Peyer's patch (tissue), 4 donors: ENCODE measurements around the gene NANOS2. TPM values are rescaled to one million over a fixed set of nuclear protein-coding genes. Genes with fewer than 3 reads are reported as not detected.

Source experiments
- DNase-seq, 3 donors: peaks; one replicate each; pipeline ENCODE4 v3.0.0-alpha.2; 2017 to 2019
- H3K27ac ChIP-seq, 4 donors: fragments of 200-600 bp; sonication (generic); one replicate each; pipeline ENCODE4 v1.5.1; 2016 to 2019
- H3K27me3 ChIP-seq, 2 donors: fragments of 200-600 bp; sonication (generic); one replicate each; pipeline ENCODE4 v1.5.1; 2019
- H3K36me3 ChIP-seq, 3 donors: fragments of 200-600 bp; sonication (generic); one replicate each; pipeline ENCODE4 v1.5.1; 2016 to 2019
- H3K4me1 ChIP-seq, 4 donors: fragments of 200-600 bp; sonication (generic); one replicate each; pipeline ENCODE4 v1.5.1; 2016 to 2019
- H3K4me3 ChIP-seq, 4 donors: fragments of 200-600 bp; sonication (generic); 1 replicate in 3 of 4; 2 replicates in 1 of 4; pipeline ENCODE4 v1.5.1; 2016 to 2019; ENCODE audit warnings: mild to moderate bottlenecking in 1 of 4
- H3K9me3 ChIP-seq, 4 donors: fragments of 200-600 bp; sonication (generic); one replicate each; pipeline ENCODE4 v1.5.1; 2016 to 2019; ENCODE audit warnings: mild to moderate bottlenecking in 1 of 4
- POLR2A ChIP-seq, 2 donors: fragments of 450-650 bp; IDR thresholded peaks; one replicate each; pipeline ENCODE4 v1.5.1; 2017; ENCODE audit warnings: antibody characterized with exemption in 2 of 2, mild to moderate bottlenecking in 2 of 2, moderate library complexity in 2 of 2
- total RNA-seq, 4 donors: library from RNA; depleted of rRNA; stranded (reverse); fragments of >200 nt; gene quantifications; one replicate each; pipeline ENCODE4 v1.1.0, GENCODE V29; 2016
- TF ChIP-seq, protein P1 (sequence below), 6 experiments: fragments of 450-650 bp in 4 of 6; fragments of 200-600 bp in 2 of 6; sonication (generic) in 1 of 6; IDR thresholded peaks; one replicate each; pipeline ENCODE4 v1.5.1; 2017 to 2019; ENCODE audit warnings: antibody characterized with exemption in 6 of 6, mild to moderate bottlenecking in 3 of 6, moderate library complexity in 1 of 6

The NANOS2 gene
- total RNA-seq, 4 donors from 2014 or later: not detected

DNA sequence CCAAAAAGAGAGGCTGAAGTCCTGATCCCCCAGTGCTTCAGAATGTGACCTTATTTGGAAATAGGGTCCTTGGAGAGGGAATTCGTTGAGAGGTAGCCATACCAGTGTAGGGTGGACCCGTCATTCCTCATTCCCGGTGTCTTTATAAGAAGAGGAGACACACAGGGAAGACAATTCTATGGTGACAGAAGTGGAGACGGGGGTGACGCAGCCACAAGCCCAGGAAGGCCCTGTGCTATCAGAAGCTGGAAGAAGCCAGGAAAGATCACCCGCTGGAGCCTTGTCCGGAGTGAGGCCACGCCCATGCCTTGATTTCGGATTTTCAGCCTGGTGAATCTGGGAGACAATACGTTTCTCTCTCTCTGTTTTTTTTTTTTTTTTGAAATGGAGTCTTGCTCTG lies 9.6 kb downstream of the NANOS2 start:
- no peak for DNase-seq
- H3K36me3 ChIP-seq: no peaks in the 10 kb centered on the region
- no peaks in the 10 kb centered on the region for H3K27me3 ChIP-seq
- no peak for TF ChIP-seq POLR2A (IDR thresholded peaks at IDR 0.05)
- TF ChIP-seq, protein P1, sequence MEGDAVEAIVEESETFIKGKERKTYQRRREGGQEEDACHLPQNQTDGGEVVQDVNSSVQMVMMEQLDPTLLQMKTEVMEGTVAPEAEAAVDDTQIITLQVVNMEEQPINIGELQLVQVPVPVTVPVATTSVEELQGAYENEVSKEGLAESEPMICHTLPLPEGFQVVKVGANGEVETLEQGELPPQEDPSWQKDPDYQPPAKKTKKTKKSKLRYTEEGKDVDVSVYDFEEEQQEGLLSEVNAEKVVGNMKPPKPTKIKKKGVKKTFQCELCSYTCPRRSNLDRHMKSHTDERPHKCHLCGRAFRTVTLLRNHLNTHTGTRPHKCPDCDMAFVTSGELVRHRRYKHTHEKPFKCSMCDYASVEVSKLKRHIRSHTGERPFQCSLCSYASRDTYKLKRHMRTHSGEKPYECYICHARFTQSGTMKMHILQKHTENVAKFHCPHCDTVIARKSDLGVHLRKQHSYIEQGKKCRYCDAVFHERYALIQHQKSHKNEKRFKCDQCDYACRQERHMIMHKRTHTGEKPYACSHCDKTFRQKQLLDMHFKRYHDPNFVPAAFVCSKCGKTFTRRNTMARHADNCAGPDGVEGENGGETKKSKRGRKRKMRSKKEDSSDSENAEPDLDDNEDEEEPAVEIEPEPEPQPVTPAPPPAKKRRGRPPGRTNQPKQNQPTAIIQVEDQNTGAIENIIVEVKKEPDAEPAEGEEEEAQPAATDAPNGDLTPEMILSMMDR (IDR thresholded peaks at IDR 0.05): no peak
- H3K9me3 ChIP-seq: no peaks in the 10 kb centered on the region
- no peak overlapping the region for H3K4me3 ChIP-seq
- H3K27ac ChIP-seq: no peak overlapping the region
- H3K4me1 ChIP-seq: peaks cover 0 to 17% (median 8%) of the 10 kb centered on the region in 4 donors

DNA sequence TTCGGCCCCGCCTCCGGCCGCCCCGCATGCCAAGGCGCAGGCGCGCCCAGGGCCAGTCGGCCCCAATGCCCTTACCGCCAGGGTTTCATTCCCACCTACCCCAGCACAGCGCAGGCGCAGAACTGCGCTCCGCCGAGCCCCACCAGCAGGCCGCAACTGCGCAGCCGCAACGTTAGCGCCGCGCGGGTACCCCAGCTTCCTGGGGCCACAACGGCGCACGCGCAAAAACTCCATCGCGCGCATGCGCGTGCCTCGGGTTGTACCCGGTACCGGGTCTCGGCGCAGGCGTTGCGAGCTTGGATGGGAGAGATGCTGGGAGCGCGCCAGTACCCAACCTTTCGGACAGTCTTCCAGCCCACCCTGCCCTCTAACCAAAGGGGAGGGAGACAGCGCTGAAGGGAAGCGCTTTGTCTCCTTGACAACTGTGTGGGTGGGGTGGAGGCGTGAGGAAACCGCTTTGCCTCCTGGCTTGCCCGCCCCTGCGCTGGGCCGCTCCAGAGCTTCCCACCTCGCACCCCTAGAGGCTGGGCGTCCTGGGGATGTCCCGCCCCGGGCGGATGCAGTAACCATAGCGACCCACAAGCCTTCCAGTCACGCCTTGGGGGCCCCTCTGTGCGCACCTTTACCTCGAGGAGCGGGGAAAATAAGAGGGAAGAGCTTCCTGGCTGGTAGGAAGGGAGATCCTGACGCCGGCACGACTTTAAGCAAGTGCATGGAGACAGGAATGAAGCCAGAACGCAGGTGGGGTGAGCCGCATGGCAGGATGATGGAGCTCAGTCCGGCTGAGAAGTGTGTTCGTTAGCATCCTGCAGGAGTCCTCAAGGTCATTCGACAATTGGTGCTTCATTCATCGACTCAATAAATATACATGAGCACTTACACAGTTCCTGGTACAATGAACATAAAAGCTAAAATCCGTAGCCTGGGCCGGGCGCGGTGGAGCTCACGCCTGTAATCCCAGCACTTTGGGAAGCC lies 11.6 kb downstream of the NANOS2 start:
- peaks cover 0 to 17% (median 8%) of the 10 kb centered on the region in 4 donors for H3K4me1 ChIP-seq
- no peaks in the 10 kb centered on the region for H3K9me3 ChIP-seq
- peak; percentile 94 to 99 (median 99) for DNase-seq
- peak; percentile 54 to 63 for TF ChIP-seq POLR2A (IDR thresholded peaks at IDR 0.05)
- TF ChIP-seq, protein P1 (IDR thresholded peaks at IDR 0.05): peak in 2 of 6 experiments; percentile 1 to 11
- H3K36me3 ChIP-seq: peaks cover 0 to 17% (median 0%) of the 10 kb centered on the region in 3 donors
- peak overlapping the region; percentile 51 to 79 (median 66) for H3K4me3 ChIP-seq
- no peaks in the 10 kb centered on the region for H3K27me3 ChIP-seq
- H3K27ac ChIP-seq: peak overlapping the region; percentile 67 to 84 (median 80)

DNA sequence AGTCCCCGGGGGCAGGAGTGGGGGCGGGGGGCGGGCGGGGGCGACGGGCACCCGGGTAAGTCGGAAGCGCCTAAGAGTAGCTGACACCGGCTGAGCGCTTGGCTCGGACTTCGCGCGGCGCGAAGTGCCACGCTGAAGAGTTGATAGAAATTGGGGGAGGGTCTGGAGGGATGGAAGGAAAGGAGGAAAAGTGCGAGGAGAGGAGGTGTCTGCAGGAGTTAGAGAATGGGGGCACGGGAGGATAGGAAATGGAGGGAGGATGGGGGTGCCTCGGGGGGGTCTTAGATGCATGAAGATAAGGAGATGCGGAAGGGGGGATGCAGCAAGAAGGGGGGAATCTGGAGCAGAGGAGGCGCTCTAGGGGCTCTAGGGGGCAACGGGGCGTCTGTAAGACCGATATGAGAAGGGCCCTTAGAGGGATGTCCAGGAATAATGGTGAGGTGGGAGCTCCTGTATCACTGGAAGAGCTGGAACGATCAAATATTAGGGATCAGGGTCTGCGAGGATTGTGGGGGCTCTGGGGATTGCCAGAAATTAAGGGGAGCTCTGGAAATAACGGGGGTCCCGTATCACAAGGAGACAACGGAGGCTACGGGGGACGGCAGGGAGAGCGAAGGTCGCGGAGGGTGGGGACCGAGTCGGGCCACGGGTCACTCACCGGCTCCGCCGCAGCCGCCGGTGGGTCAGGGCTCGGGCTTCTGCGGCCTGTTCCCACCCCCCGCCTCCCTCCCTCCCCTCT lies 12.5 kb downstream of the NANOS2 start, which contains the start of gene MYPOP:
MYPOP (minus strand) TSS at position 702 of the 739 bp plus-strand sequence. CDS start 840 bp downstream, outside the sequence.
- TF ChIP-seq, protein P1 (IDR thresholded peaks at IDR 0.05): no peak
- no peak for TF ChIP-seq POLR2A (IDR thresholded peaks at IDR 0.05)
- Histone ChIP-seq H3K4me3 (peak within 1 kb of the TSS; percentile 51 to 79 (median 66)), H3K9me3 (no peaks in the 10 kb centered on the region), H3K36me3 (peaks cover 0 to 18% (median 0%) of the 10 kb centered on the region in 3 donors), H3K27me3 (no peaks in the 10 kb centered on the region), H3K27ac (peak within 1 kb of the TSS; percentile 67 to 84 (median 80)), H3K4me1 (peaks cover 0 to 17% (median 8%) of the 10 kb centered on the region in 4 donors)
- no peak for DNase-seq

DNA sequence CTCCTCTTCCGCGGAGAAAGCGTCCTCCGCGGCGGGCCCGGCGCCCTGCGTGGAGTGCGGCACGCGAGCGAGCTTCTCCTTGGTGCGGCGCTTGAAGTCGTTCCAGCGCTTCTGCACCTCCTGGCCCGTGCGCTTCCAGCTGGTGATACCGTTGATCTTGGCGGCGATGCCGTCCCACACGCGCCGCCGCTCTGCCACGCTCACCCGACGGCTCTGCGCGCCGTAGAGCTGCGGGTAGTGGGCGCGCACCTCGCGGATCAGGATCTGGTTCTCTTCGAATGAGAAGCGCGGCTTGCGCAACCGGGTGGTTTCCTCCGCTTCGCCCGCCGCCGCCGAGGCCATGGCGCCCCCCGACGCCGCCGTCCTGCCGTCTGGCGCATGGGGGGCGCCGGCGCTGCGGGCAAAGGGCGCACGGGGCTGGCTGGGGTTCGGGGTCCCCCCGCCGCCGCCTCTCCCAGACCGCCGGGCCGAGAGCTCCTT lies 13.1 kb downstream of the NANOS2 start:
- peaks cover 0 to 18% (median 0%) of the 10 kb centered on the region in 3 donors for H3K36me3 ChIP-seq
- H3K27me3 ChIP-seq: no peaks in the 10 kb centered on the region
- H3K4me1 ChIP-seq: peaks cover 0 to 17% (median 8%) of the 10 kb centered on the region in 4 donors
- H3K9me3 ChIP-seq: no peaks in the 10 kb centered on the region
- peak in 1 of 3 donors; percentile 64 for DNase-seq
- H3K27ac ChIP-seq: peak overlapping the region in 2 of 4 donors; percentile 82 to 84
- TF ChIP-seq, protein P1 (IDR thresholded peaks at IDR 0.05): no peak
- no peak for TF ChIP-seq POLR2A (IDR thresholded peaks at IDR 0.05)
- H3K4me3 ChIP-seq: peak overlapping the region; percentile 51 to 79 (median 66)
